SU-DHL-6 (cell line): ENCODE data around the gene CREG2.

Source experiments
- H2AFZ ChIP-seq: fragments of 200-600 bp; sonication (generic); 2 replicates; pipeline ENCODE4 v1.6.1; 2014; ENCODE audit warnings: low read depth, mild to moderate bottlenecking, moderate library complexity, mixed read lengths, antibody characterized with exemption, low read length; ENCODE audit not compliant: severe bottlenecking
- H3F3A ChIP-seq: fragments of 200-600 bp; shearing (Covaris generic); 2 replicates; pipeline ENCODE4 v1.6.0; 2016; ENCODE audit warnings: antibody characterized with exemption, mild to moderate bottlenecking; ENCODE audit not compliant: insufficient read depth
- H3K27ac ChIP-seq: fragments of 200-600 bp; sonication (generic); 2 replicates; pipeline ENCODE4 v1.5.1; 2016; ENCODE audit warnings: low read depth, mild to moderate bottlenecking, low read length, moderate library complexity, mixed read lengths
- H3K27me3 ChIP-seq: fragments of 200-600 bp; sonication (generic), shearing (Covaris generic); 2 replicates; pipeline ENCODE4 v1.6.0; 2014; ENCODE audit warnings: mild to moderate bottlenecking, low read length
- H3K36me3 ChIP-seq: fragments of 200-600 bp; sonication (generic); 2 replicates; pipeline ENCODE4 v1.6.1; 2014; ENCODE audit warnings: mild to moderate bottlenecking, low read length, mixed read lengths
- H3K4me2 ChIP-seq: fragments of 300-600, 200-600 bp; shearing (Covaris generic), sonication (generic); 2 replicates; pipeline ENCODE4 v1.6.0; 2014; ENCODE audit warnings: low read length, low read depth, mild to moderate bottlenecking; ENCODE audit not compliant: poor library complexity, severe bottlenecking
- H3K4me3 ChIP-seq: fragments of 200-600 bp; sonication (generic); 2 replicates; pipeline ENCODE4 v1.5.1; 2014; ENCODE audit warnings: antibody characterized with exemption, low read length, mild to moderate bottlenecking, mixed read lengths; ENCODE audit not compliant: insufficient read depth, poor library complexity, severe bottlenecking
- H3K79me2 ChIP-seq: fragments of 200-600 bp; sonication (generic); 2 replicates; pipeline ENCODE4 v1.6.1; 2014; ENCODE audit warnings: mild to moderate bottlenecking, low read length, moderate library complexity; ENCODE audit not compliant: insufficient read depth
- H3K9ac ChIP-seq: fragments of 200-600 bp; sonication (generic); 2 replicates; pipeline ENCODE4 v1.7.0; 2014; ENCODE audit warnings: mild to moderate bottlenecking, low read length
- H3K9me2 ChIP-seq: fragments of 200-600 bp; sonication (generic); replicated peaks from 2 replicates; pipeline ENCODE4 v1.6.1; 2014; ENCODE audit warnings: low read length; ENCODE audit not compliant: insufficient read depth
- H3K9me3 ChIP-seq: fragments of 200-600 bp; sonication (generic); 2 replicates; pipeline ENCODE4 v1.6.1; 2014; ENCODE audit warnings: low read length, mixed read lengths; ENCODE audit not compliant: insufficient read depth
- H4K20me1 ChIP-seq: fragments of 200-600 bp; sonication (generic); 2 replicates; pipeline ENCODE4 v1.6.1; 2014; ENCODE audit warnings: low read depth, mild to moderate bottlenecking, antibody characterized with exemption, low read length, moderate library complexity, mixed read lengths
- EZH2phosphoT487 ChIP-seq: fragments of 200-600 bp; sonication (generic), shearing (Covaris generic); conservative IDR thresholded peaks from 2 replicates; pipeline ENCODE4 v1.6.1; 2018; ENCODE audit warnings: mild to moderate bottlenecking, antibody characterized with exemption, low read length, moderate library complexity, mixed read lengths
- TF ChIP-seq, protein P1 (sequence below): fragments of 200-600 bp; sonication (generic); IDR thresholded peaks from one replicate; pipeline ENCODE4 v1.5.1; 2017; ENCODE audit warnings: antibody characterized with exemption, mild to moderate bottlenecking, low read length, moderate library complexity; ENCODE audit not compliant: insufficient read depth, poor library complexity, severe bottlenecking

Gene CREG2

DNA sequence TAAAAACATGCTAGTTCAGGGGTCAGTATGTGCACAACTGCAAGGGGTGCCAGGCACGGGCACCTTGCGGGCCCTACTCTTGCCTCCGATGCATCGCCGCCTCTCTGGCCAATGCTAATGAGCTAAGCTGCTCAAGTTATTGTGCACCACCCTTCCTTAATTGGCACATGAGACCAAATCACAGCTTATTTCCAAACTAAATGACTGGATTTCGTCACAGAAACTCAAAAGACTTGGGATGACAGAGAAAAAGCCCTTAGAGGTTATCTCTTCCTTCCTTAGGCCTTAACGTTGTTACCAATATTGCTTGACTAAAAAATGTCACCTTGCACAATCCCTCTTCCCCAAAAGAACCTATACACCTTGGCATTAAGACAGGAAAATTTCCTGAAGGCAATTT, 86.5 kb downstream of the CREG2 start:
- H4K20me1 ChIP-seq: no peaks in the 10 kb centered on the region
- H3F3A ChIP-seq: no peaks in the 10 kb centered on the region
- H3K27ac ChIP-seq: no peak overlapping the region
- no peaks in the 10 kb centered on the region for H3K27me3 ChIP-seq
- H3K4me3 ChIP-seq: no peak overlapping the region
- H3K79me2 ChIP-seq: peaks cover 16% of the 10 kb centered on the region; the same call in 1 of the 2 replicates
- H3K36me3 ChIP-seq: no peaks in the 10 kb centered on the region
- no peak overlapping the region for H3K4me2 ChIP-seq
- H3K9ac ChIP-seq: no peak overlapping the region
- H3K9me3 ChIP-seq: no peaks in the 10 kb centered on the region
- no peak overlapping the region for H2AFZ ChIP-seq
- TF ChIP-seq, protein P1, sequence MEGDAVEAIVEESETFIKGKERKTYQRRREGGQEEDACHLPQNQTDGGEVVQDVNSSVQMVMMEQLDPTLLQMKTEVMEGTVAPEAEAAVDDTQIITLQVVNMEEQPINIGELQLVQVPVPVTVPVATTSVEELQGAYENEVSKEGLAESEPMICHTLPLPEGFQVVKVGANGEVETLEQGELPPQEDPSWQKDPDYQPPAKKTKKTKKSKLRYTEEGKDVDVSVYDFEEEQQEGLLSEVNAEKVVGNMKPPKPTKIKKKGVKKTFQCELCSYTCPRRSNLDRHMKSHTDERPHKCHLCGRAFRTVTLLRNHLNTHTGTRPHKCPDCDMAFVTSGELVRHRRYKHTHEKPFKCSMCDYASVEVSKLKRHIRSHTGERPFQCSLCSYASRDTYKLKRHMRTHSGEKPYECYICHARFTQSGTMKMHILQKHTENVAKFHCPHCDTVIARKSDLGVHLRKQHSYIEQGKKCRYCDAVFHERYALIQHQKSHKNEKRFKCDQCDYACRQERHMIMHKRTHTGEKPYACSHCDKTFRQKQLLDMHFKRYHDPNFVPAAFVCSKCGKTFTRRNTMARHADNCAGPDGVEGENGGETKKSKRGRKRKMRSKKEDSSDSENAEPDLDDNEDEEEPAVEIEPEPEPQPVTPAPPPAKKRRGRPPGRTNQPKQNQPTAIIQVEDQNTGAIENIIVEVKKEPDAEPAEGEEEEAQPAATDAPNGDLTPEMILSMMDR: no peak
- TF ChIP-seq EZH2phosphoT487: no peak
- H3K9me2 ChIP-seq: no peaks in the 10 kb centered on the region

DNA sequence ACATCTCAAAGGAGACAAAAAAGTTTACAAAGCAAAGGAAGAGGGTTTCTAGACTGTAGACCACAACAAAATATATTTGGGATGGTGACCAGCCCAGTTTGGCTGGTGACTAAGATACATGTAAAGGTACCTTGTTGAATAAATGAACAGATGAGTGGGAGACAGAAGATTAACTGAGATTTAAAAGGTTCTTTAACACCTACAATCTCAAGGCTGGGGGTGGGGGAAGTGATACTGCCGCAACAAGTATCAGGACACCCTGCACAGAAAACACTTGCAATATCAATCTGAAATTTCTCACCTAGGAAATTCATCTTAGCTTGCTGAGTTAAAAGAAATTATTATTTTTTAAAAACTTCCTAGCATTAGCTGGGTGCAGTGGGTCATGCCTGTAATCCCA, 87.1 kb downstream of the CREG2 start:
- Histone ChIP-seq H4K20me1 (no peaks in the 10 kb centered on the region), H3K4me3 (no peak overlapping the region), H3F3A (no peaks in the 10 kb centered on the region), H3K9ac (no peak overlapping the region), H3K9me3 (no peaks in the 10 kb centered on the region), H3K9me2 (no peaks in the 10 kb centered on the region), H3K36me3 (no peaks in the 10 kb centered on the region), H3K27me3 (no peaks in the 10 kb centered on the region), H2AFZ (no peak overlapping the region), H3K79me2 (peaks cover 12% of the 10 kb centered on the region; the same call in 1 of the 2 replicates), H3K27ac (no peak overlapping the region), H3K4me2 (no peak overlapping the region)
- no peak for TF ChIP-seq EZH2phosphoT487
- TF ChIP-seq, protein P1: no peak

- Histone ChIP-seq H3K36me3 (no peaks in the 10 kb centered on the region), H3F3A (no peaks in the 10 kb centered on the region), H3K9ac (no peak overlapping the region), H3K4me3 (no peak overlapping the region), H3K4me2 (no peak overlapping the region), H2AFZ (no peak overlapping the region), H3K27me3 (no peaks in the 10 kb centered on the region), H4K20me1 (no peaks in the 10 kb centered on the region), H3K79me2 (peaks cover 12% of the 10 kb centered on the region; the same call in 1 of the 2 replicates), H3K9me2 (no peaks in the 10 kb centered on the region), H3K9me3 (no peaks in the 10 kb centered on the region), H3K27ac (no peak overlapping the region)
- TF ChIP-seq EZH2phosphoT487: no peak
- TF ChIP-seq, protein P1: no peak
These were observed 87.7 kb downstream of the CREG2 start for GRCh38 chr2:101299604-101300003.
